ENCODE results near the gene ANKRD33B.
"Not testable (repeated sequence)": the region's sequence is repeated elsewhere in the genome, so short reads cannot be mapped to it uniquely, and the experiment has no call there.

ANKRD33B gene

DNA sequence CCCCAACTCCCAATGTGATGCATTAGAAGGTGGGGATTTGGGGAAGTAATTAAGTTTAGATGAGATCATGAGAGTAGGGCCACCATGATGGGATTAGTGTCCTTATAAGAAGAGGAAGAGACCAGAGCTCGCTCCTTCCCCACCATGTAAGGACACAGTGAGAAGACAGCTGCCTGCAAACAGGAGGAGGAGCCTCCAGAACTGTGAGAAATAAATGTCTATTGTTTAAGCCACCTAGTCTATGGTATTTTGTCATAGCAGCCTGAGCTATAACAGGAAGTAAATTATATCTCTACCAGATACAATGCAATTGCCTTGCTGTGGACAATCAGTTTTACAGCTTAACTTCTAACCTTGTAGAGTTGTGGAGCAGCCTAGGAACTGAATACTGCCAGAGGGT is 58.0 kb downstream of the ANKRD33B start:
- DNase-seq (ENCODE audit: low read depth), result no peak

- DNase-seq (ENCODE audit: low read depth), result no peak
Measured at GRCh38 chr5:10622810-10623209, 58.9 kb downstream of the ANKRD33B start.

DNA sequence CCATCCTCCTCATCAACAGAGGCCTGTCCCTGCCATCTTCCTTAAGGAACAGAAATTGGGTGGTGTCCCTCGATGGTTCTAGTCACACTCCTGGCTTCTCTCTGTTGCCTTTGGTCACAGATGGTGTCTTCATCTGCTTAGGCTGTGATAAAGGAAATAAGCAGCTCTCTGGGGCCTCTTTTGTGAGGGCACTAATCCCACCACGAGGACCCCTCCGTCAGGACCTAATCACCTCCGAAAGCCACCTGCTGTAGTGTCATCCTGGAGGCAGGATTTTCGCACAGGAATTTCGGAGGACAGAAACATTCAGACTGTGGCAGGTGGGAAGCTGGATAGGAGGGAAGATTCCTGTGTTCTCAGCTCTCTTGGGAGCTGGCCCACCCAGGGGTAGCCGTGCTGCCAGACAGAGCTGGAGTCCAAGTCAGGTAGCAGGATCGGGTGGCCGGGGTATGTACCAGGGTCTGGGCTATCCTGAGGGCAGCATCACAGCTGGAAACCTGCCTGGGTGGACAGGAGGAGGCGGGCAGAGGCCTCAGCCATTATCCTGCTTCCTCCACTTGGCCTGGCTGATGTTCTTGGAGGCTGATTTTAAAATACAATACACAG is 59.5 kb downstream of the ANKRD33B start:
- no peak for DNase-seq (ENCODE audit: low read depth)

GRCh38 chr5:10624206-10624605 is 60.3 kb downstream of the ANKRD33B start:
- DNase-seq (ENCODE audit: low read depth), result no peak

DNA sequence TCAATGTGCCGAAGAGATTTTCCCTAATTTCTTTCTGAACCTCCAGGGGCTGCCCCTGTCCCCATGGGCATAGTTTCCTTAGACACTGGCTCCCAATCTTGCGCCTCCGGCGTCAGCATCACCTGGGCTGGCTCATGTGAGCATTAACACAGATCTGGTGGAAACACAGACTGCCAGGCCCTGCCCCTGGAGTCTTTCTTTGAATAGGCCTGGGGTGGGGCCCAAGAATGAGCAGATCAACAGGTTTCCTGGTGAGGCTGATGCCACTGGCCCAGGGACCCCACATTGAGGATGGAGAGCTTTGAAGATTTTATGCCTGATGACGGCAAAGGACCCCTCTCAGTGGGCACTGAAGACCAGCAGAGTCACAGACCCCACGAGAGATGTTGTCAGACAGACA is 60.8 kb downstream of the ANKRD33B start:
- DNase-seq (ENCODE audit: low read depth), result no peak

GRCh38 chr5:10625700-10626472 is 62.0 kb downstream of the ANKRD33B start:
- no peak for DNase-seq (ENCODE audit: low read depth)

DNA sequence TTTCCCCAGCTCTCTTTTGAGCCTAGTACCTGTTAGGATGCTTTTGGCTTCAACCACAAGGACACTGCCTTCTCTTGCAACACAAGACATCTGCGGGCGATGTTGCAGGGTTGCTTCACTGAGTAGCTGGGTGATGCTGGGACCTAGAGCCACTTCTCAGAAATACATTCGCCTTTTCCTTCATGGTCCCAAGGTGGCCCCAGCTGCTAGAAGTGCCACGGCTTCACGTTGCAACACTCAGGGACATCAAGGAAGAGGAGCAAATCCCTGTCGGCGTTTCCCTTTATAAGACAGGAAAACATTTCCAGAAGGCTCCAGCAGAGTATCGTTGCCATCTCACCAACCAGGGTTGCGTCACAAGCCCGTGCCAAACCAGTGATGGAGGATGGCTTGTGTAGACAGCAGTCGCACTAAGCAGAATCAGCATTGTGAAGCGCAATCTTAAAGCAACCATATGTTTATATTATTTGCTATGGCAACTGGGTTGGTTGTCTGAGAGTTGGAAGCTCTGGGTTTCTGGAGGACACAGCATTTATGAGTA is 62.7 kb downstream of the ANKRD33B start:
- peak; percentile 17 for DNase-seq (ENCODE audit: low read depth)

GRCh38 chr5:10627160-10627701 is 63.4 kb downstream of the ANKRD33B start:
- DNase-seq (ENCODE audit: low read depth), result no peak

DNA sequence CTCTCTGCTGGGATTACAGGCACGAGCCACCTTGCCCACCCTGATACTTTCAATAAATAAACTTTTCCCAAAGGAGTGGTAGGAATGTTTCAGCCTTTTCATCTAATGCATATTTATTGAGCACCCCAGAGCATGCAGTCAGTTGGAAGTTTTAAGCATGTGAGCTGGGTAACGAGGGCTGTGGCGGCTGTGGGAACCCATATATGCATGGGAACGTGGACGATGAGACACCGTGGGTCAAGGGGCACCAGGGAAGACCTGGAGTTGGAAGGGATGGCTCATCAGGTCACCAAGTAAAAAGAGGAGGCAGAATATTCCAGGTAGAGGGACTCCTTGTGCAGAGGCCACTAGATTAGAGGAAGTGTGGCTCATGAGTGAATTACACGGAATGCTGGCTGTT is 64.7 kb downstream of the ANKRD33B start:
- no peak for DNase-seq (ENCODE audit: low read depth)

DNA sequence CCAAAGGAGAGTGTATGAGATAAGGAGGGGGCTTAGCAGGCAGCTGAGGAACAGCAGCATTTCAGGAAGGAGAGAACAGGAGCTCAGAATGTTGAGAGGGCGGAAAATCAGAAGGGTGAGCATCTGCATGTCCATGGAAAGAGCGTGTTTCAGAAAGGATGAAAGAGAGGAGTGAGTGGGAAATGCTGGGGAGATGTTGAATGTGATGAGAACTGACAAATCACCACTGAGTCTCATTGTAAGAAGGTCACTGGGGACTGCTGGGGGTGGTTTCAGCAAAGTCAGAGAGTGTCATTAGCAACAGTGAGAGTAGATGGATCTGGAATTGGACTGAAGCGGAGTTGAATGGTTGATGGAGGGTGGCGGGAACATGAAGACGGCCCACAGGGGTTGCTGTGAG is 65.8 kb downstream of the ANKRD33B start:
- no peak for DNase-seq (ENCODE audit: low read depth)

- no peak for DNase-seq (ENCODE audit: low read depth)
Measured at GRCh38 chr5:10630126-10630525, 66.3 kb downstream of the ANKRD33B start.

DNA sequence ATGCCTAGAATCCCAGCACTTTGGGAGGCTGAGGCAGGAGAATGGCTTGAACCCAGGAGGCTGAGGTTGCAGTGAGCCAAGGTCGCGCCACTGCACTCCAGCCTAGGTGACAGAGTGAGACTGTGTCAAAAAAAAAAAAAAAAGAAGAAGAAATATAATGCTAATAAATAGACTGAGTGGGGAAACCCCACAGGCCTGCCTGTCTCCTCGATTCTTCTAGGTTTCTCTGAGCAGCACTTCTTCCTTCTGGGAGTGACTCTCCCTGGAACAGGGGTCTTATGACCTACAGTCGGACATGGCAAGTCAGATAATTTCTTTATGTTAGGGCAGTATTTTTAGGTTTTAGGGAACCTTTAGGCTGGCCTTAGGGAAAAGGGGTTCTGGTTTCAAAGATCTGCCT is 66.9 kb downstream of the ANKRD33B start:
- not testable (repeated sequence) for DNase-seq (ENCODE audit: low read depth)

DNA sequence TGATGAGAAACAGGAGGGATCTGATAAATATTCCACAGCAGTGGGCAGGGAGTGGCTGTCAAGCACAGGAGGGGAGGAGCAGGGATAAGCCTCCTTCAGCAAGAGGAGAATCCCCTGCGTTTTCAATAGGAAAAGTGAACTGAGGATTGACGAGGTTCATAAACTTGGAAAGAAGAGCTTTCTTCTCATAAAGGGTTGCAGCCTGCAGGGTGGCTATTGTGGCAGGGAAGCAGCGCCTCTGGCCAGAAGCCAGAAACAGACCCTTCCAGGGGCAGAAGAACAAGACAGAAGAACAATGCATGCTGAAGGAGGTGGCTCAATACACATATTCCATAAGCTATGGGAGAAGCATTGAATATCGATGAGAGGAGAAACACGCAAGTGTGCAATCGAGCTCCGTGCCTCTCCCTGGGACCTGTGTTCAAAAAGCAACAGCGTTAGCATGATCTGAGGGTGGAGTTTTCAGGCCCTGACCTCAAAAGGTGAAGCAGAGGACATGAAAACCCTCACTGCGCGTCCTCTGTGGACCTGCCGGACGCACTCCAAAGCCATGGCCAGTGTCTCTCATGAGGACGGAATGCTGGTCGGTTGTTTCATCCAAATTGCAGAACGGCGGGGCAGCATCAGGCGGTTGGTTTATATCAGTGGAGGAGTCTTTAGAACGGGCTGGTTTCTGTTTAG is 67.6 kb downstream of the ANKRD33B start:
- no peak for DNase-seq (ENCODE audit: low read depth)

DNA sequence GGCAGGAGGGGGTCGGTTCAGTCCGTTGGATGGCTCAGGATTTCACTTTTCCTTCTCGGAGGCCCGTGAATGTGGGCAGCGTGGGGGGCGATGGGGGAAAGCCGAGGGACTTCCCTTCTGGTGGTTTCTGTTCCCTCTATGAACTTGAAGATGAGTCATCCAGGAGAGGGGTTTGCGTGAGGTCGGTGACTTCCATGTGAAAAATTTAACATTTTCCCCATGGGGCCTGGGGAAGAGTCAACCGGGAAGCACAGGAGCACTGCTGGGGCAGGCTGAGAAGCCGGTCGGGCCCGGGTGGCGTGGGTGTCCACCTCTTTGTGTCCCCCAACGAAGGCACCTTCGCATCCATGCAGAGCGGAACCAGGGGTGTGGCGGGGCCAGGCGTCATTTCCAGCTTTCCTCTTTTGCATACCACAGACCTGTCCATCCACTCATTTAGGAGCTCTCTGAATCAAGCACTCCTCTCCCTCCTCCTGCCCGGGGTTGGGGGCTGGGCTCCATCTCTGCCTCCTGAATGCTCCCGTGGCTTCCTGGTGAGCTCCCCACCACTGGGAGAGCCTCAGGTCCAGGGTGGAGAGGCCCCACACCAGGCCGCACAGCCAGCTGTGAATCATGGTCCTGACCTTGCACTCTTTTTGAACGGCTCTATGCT is 68.4 kb downstream of the ANKRD33B start:
- no peak for DNase-seq (ENCODE audit: low read depth)

DNA sequence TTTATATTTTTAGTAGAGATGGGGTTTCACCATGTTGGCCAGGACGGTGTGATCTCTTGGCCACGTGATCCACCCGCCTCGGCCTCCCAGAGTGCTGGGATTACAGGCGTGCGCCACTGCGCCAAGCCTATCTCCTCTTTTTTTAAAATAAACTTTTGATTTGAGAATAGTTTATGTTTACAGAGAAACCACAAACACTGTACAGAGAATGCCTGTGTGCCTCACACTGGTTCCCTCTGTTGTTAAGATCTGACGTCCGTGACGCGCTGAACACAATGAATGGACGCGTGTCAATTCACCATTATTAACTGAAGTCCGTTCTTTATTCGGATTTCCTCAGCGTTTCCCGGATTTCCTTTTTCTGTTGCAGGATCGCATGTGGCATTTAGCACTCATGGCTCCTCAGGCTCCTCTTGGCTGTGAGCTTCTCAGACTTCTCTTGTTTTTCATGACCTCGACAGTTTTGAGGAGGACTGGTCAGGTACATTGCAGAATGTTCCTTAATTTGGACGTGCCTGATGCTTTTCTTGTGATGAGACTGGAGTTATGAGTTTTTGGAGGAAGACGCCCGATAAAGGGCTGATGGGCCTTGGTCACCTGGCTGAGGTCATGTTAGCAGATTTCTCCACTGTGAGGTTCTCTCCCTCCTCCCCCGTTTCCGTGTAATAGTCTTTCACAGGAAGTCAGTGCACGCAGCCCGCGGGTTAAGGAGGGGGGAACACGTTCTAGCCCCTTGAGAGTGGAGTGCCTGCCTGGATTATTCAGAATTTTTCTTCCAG is 69.6 kb downstream of the ANKRD33B start:
- DNase-seq (ENCODE audit: low read depth), result no peak

GRCh38 chr5:10634050-10634449 is 70.2 kb downstream of the ANKRD33B start:
- no peak for DNase-seq (ENCODE audit: low read depth)

DNA sequence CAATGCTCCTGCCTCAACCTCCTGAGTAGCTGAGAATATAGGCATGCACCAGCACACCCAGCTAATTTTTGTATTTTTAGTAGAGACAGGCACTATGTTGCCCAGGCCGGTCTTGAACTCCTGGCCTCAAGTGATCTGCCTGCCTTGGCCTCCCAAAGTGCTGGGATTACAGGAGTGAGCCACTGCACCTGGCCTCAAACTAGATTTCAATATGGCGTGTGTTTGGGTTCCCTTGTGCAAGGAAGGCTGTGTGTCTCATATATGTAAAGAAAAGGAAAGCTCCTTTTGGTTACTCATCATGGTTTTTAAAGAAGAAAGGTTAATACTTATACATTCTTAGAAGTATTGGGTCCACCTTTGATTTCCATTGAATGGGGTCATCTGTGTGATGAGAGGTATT is 70.7 kb downstream of the ANKRD33B start:
- no peak for DNase-seq (ENCODE audit: low read depth)

DNA sequence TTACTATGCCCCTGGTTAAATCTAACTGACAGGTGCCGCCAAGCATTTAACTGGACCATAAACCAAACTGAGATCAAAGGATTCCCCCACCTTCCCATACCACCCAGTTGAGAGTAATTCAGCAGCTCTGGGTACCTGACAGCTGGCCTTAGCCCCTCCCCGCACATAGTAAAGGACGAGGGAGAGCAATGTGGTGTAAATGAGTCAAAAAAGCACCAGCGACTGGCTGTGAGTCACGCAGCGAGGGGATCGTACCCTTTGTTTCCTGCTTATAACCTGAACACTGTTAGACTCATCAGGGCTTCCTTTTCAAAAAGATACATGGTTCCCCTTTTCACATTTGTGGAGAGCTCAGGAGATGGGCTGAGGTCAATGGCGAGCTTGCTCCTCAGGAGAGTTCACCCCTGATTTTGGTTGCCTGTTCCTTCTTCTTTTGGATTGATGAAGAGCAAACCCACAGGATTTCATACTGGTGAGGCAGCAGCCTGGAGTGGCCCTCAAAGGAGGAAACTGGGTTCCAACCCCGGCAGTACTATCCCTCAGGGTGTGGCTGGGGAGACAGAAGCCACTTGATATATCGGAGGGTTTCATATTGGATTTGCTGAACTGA is 71.5 kb downstream of the ANKRD33B start:
- no peak for DNase-seq (ENCODE audit: low read depth)

DNA sequence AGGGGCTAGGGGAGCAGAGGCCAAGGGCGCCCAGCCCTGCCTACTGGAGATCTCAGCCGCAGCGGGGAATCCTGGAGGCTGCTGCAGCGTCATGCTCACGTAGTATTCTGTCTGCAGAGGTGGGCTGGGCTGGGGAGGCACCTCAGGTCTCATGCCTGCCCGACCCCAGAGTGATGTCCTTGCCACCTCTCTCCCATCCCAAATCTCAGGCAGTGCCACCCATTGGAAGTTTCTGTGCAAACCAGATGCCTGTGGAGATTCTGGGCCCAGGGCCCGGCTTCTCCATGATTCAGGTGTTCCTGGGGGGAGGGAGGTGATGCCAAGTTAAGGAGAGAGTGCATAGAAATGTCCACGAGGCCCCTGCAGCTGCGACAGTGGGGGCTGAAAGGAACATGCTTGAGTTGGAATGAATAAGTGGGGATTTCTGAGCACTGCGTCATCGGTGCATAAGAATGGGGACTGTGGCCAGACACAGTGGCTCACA is 72.0 kb downstream of the ANKRD33B start:
- no peak for DNase-seq (ENCODE audit: low read depth)

DNA sequence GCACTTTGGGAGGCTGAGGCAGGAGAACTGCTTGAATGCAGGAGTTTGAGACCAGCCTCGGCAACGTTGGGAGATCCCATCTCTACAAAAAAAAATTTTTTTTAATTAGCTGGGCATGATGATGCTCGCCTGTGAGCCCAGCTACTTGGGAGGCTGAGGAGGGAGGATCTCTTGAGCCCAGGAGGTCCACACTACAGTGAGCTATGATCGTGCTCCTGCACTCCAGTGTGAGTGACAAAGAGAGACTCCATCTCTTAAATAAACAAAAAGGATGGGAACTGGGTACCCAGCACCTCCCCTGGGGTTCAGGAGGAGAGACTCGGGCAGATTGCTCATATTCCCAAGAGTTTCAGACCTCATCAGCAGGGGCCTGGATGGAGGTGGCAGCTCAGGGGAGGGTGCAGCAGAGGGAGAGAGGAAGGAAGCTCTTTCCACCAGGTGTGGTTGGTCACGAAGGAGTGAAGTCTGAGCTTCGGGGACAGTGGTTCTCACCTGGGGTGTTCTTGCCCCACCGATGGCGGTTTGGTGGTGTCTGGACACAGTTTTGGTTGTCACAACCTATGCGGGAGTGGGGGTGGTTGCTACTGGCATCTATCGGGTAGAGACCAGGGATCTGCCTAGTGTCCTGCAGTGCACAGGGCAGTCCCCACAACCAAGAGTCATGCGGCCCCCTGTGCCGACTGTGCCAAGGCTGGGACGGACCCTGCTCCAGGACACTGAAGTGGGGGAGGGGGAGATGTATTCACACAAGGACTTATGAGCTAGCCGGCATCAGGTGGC is 72.7 kb downstream of the ANKRD33B start:
- no peak for DNase-seq (ENCODE audit: low read depth)

Measured in fibroblast of the conjunctiva (primary cell).